ENCODE data around the gene WNT1. TPM values are rescaled to one million over a fixed set of nuclear protein-coding genes. Genes with fewer than 3 reads are reported as not detected.

The WNT1 gene
- 1 to 10 TPM in 1 of 2 experiments, under 1 TPM in 1; 0.81 to 1.1 TPM for total RNA-seq

- Mint-ChIP-seq H3K27me3 (ENCODE audit: low read depth) (peaks cover 68% of the 10 kb centered on the region), H3K36me3 (ENCODE audit: low read depth) (no peaks in the 10 kb centered on the region), H3K9me3 (ENCODE audit: insufficient read depth) (no peaks in the 10 kb centered on the region), H3K4me3 (peak within 1 kb of the TSS; percentile 76), H3K4me1 (ENCODE audit: low read depth) (peaks cover 53% of the 10 kb centered on the region), H3K27ac (peak within 1 kb of the TSS; percentile 39)
- peak; percentile 4 for ATAC-seq
- POLR2A ChIA-PET: interaction anchor here (0.9 to 1.3 kb wide), 4 partner anchors 10 to 53 kb away, joined by 3 to 4 read pairs (median 3); partner anchors contain the start of genes ARF3 and FKBP11
- CTCF ChIA-PET: interaction anchor here (0.6 to 5.9 kb wide), 22 partner anchors 9 to 164 kb away, joined by 3 to 77 read pairs (median 8); partner anchors contain the start of genes ARF3, DDN, DDX23 and FKBP11
- no peak for DNase-seq
Measured at GRCh38 chr12:48978291-48978740, at the start of gene WNT1. Gene WNT1, plus strand, starts transcription at chr12:48978322. Its CDS starts 329 bp downstream, at chr12:48978651.

DNA sequence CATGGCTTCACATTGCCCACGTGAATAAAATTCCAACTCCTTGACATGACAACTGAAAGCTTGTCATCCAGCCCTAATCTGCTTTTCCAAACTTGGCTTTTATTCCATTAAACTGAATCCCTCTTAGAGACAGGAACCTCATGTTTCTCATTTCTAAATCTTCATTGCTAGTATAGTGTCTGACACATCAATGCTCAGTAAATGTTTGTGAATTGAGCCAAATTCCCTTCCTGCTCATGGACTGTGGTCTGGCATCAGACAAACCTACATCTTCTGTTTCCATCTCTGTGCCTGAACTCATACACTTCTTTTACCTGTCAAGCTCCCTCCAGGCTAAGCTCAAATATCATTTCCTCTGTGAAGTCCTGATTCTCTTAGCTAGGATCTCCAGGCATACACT, 48.6 kb upstream of the WNT1 start:
- ATAC-seq (no peak), DNase-seq (no peak)
- POLR2A ChIA-PET: interaction anchor here (0.7 to 1.2 kb wide), 2 partner anchors 18 to 27 kb away, joined by 3 to 4 read pairs; partner anchors contain the start of gene ARF3
- no peaks in the 10 kb centered on the region for H3K9me3 Mint-ChIP-seq (ENCODE audit: insufficient read depth)
- no peak overlapping the region for H3K4me3 Mint-ChIP-seq
- H3K27ac Mint-ChIP-seq: no peak overlapping the region
- peaks cover 27% of the 10 kb centered on the region for H3K36me3 Mint-ChIP-seq (ENCODE audit: low read depth)
- H3K4me1 Mint-ChIP-seq (ENCODE audit: low read depth): peaks cover 32% of the 10 kb centered on the region
- CTCF ChIA-PET: interaction anchor here (1.0 to 11.3 kb wide), 4 partner anchors 23 to 77 kb away, joined by 3 to 106 read pairs (median 6); partner anchors contain the start of gene DDX23
- H3K27me3 Mint-ChIP-seq (ENCODE audit: low read depth): no peaks in the 10 kb centered on the region

DNA sequence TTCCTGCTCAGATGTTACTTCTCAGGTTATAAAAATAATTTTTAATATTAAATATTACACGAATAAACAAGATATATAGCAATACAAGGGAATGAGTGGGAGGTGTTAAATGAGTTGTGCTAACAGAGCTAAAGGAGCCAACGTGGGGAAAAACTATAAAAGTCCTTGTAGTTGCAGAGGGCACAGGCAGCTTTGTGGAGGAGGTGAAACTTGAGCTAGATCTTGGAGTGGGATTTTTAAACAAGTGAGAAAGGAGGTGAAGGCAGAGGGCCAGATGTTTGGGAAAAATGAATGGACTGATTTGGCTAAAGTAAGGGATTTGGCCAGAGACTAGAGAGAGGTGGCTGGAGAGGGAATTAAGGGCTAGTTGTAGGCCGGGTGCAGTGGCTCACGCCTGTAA, 47.6 kb upstream of the WNT1 start:
- H3K27ac Mint-ChIP-seq: no peak overlapping the region
- no peak overlapping the region for H3K4me3 Mint-ChIP-seq
- no peaks in the 10 kb centered on the region for H3K27me3 Mint-ChIP-seq (ENCODE audit: low read depth)
- no peak for DNase-seq
- H3K9me3 Mint-ChIP-seq (ENCODE audit: insufficient read depth): no peaks in the 10 kb centered on the region
- H3K4me1 Mint-ChIP-seq (ENCODE audit: low read depth): peaks cover 32% of the 10 kb centered on the region
- peaks cover 27% of the 10 kb centered on the region for H3K36me3 Mint-ChIP-seq (ENCODE audit: low read depth)
- ChIA-PET CTCF (interaction anchor here (1.5 to 11.3 kb wide), 2 partner anchors 26 to 78 kb away, joined by 6 to 106 read pairs; partner anchors contain the start of gene DDX23), POLR2A (no interaction called here)
- ATAC-seq: no peak

- POLR2A ChIA-PET: interaction anchor here (0.7 to 1.9 kb wide), 3 partner anchors 15 to 81 kb away, joined by 3 to 6 read pairs (median 4); partner anchors contain the start of gene DDX23
- ATAC-seq (no peak), DNase-seq (no peak)
- CTCF ChIA-PET: interaction anchor here (0.7 to 11.3 kb wide), 6 partner anchors 18 to 81 kb away, joined by 3 to 106 read pairs (median 4); partner anchors contain the start of genes DDX23 and WNT1
- H3K27ac Mint-ChIP-seq: peak overlapping the region; percentile 74
- H3K27me3 Mint-ChIP-seq (ENCODE audit: low read depth): no peaks in the 10 kb centered on the region
- no peaks in the 10 kb centered on the region for H3K9me3 Mint-ChIP-seq (ENCODE audit: insufficient read depth)
- peaks cover 34% of the 10 kb centered on the region for H3K36me3 Mint-ChIP-seq (ENCODE audit: low read depth)
- peaks cover 26% of the 10 kb centered on the region for H3K4me1 Mint-ChIP-seq (ENCODE audit: low read depth)
- H3K4me3 Mint-ChIP-seq: no peak overlapping the region
Measured at GRCh38 chr12:48932878-48933277, 45.2 kb upstream of the WNT1 start.

DNA sequence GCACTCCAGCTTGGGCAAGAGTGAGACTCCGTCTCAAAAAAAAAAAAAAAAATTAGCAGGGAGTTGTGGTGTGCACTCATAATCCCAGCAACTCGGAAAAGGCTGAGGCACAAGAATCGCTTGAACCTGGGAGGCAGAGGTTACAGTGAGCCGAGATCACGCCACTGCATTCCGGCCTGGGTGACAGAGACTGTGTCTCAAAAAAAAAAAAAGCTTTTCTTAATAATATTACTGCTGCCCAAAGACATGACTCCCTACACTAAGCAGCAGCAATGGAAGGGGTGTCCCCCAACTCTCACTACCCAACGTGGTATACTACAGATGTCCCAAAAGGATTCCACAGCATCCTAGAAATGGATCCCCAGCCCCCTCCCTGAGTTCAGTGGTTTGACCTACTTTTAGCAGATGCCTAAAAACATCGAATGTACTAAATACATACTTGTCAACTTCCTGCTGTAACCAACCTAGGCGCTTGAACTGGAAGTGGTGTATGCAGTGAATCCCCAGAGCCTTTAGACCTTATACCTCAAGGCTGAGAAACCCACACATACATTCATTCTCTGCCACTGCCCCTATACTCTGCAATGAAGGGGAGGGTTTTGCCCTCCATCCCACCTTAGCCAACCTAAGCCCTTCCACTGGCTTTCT, 44.3 kb upstream of the WNT1 start:
- H3K27me3 Mint-ChIP-seq (ENCODE audit: low read depth): no peaks in the 10 kb centered on the region
- peaks cover 37% of the 10 kb centered on the region for H3K36me3 Mint-ChIP-seq (ENCODE audit: low read depth)
- H3K9me3 Mint-ChIP-seq (ENCODE audit: insufficient read depth): no peaks in the 10 kb centered on the region
- peaks cover 26% of the 10 kb centered on the region for H3K4me1 Mint-ChIP-seq (ENCODE audit: low read depth)
- DNase-seq (peak; percentile 55), ATAC-seq (peak; percentile 81)
- no peak overlapping the region for H3K4me3 Mint-ChIP-seq
- H3K27ac Mint-ChIP-seq: peak overlapping the region; percentile 86
- ChIA-PET POLR2A (interaction anchor here (0.7 to 1.9 kb wide), 4 partner anchors 8 to 82 kb away, joined by 3 to 6 read pairs (median 4); partner anchors contain the start of genes DDX23 and FKBP11), CTCF (interaction anchor here (1.0 to 11.3 kb wide), 8 partner anchors 8 to 81 kb away, joined by 4 to 106 read pairs (median 7); partner anchors contain the start of genes DDX23, FKBP11, RND1 and WNT1)

- Mint-ChIP-seq H3K4me3 (no peak overlapping the region), H3K27me3 (ENCODE audit: low read depth) (no peaks in the 10 kb centered on the region), H3K27ac (peak overlapping the region; percentile 86), H3K9me3 (ENCODE audit: insufficient read depth) (no peaks in the 10 kb centered on the region), H3K36me3 (ENCODE audit: low read depth) (peaks cover 41% of the 10 kb centered on the region), H3K4me1 (ENCODE audit: low read depth) (peaks cover 26% of the 10 kb centered on the region)
- ChIA-PET CTCF (interaction anchor here (0.8 to 11.3 kb wide), 10 partner anchors 9 to 82 kb away, joined by 3 to 106 read pairs (median 7); partner anchors contain the start of genes DDX23, FKBP11, RND1 and WNT1), POLR2A (interaction anchor here (1.1 to 1.9 kb wide), 3 partner anchors 9 to 82 kb away, joined by 3 to 6 read pairs (median 5); partner anchors contain the start of genes DDX23 and FKBP11)
- no peak for ATAC-seq
- no peak for DNase-seq
Measured at GRCh38 chr12:48934312-48934706, 43.8 kb upstream of the WNT1 start.

DNA sequence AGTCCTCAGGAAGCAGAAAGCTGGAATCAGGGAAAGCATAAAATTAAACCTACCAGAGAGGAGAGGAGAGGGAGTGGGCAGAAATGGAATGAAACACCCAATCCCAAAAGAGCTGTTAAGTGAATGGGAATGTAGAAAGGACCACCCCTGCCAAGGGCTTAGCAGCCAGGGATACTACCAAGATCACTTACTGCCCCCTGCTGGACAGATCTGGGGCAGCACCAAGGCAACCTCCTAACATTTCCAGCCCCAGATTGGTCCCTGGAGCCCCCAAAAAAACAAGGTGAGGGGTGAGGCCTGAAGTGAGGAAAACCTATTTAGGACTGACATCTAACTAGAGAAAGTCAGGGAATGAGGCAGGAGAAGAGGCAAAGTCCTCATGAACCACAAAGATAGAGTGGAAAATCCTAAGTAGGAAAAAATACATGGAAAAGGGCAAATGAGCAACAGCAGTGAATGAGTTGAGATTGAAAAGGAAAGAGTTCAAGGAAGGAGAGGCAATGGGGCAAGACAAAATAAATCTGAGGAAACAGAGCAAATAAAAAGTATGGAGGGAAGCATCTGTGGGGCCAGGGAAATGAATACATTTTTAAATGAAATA, 41.6 kb upstream of the WNT1 start:
- H3K27me3 Mint-ChIP-seq (ENCODE audit: low read depth): no peaks in the 10 kb centered on the region
- no peak overlapping the region for H3K4me3 Mint-ChIP-seq
- no peaks in the 10 kb centered on the region for H3K9me3 Mint-ChIP-seq (ENCODE audit: insufficient read depth)
- peaks cover 26% of the 10 kb centered on the region for H3K4me1 Mint-ChIP-seq (ENCODE audit: low read depth)
- DNase-seq: peak; percentile 88
- POLR2A ChIA-PET: interaction anchor here (0.9 to 1.4 kb wide), 3 partner anchors 11 to 12 kb away, joined by 3 to 4 read pairs (median 3); no protein-coding TSS in a partner anchor
- ATAC-seq: peak; percentile 60
- H3K27ac Mint-ChIP-seq: no peak overlapping the region
- CTCF ChIA-PET: interaction anchor here (0.6 to 11.3 kb wide), 21 partner anchors 9 to 121 kb away, joined by 3 to 106 read pairs (median 4); partner anchors contain the start of genes DDN, DDX23, FKBP11 and RND1
- H3K36me3 Mint-ChIP-seq (ENCODE audit: low read depth): peaks cover 33% of the 10 kb centered on the region

- Mint-ChIP-seq H3K27ac (no peak overlapping the region), H3K36me3 (ENCODE audit: low read depth) (peaks cover 33% of the 10 kb centered on the region), H3K9me3 (ENCODE audit: insufficient read depth) (no peaks in the 10 kb centered on the region), H3K4me3 (no peak overlapping the region), H3K27me3 (ENCODE audit: low read depth) (no peaks in the 10 kb centered on the region), H3K4me1 (ENCODE audit: low read depth) (peaks cover 28% of the 10 kb centered on the region)
- DNase-seq: no peak
- ChIA-PET CTCF (interaction anchor here (0.9 to 11.3 kb wide), 10 partner anchors 8 to 85 kb away, joined by 3 to 106 read pairs (median 8); partner anchors contain the start of genes ARF3, DDX23 and FKBP11), POLR2A (no interaction called here)
- no peak for ATAC-seq
Measured at GRCh38 chr12:48937170-48937569, 41.0 kb upstream of the WNT1 start.

GRCh38 chr12:48938805-48939204, 39.3 kb upstream of the WNT1 start:
- POLR2A ChIA-PET: interaction anchor here (0.7 kb wide), 1 partner anchor 87 kb away, joined by 4 read pairs; the partner anchor contains the start of gene DDX23
- Mint-ChIP-seq H3K9me3 (ENCODE audit: insufficient read depth) (no peaks in the 10 kb centered on the region), H3K27me3 (ENCODE audit: low read depth) (no peaks in the 10 kb centered on the region), H3K4me1 (ENCODE audit: low read depth) (peaks cover 18% of the 10 kb centered on the region), H3K27ac (no peak overlapping the region), H3K4me3 (no peak overlapping the region), H3K36me3 (ENCODE audit: low read depth) (peaks cover 24% of the 10 kb centered on the region)
- CTCF ChIA-PET: interaction anchor here (1.0 to 11.3 kb wide), 7 partner anchors 14 to 86 kb away, joined by 3 to 106 read pairs (median 4); partner anchors contain the start of genes ARF3, DDX23 and FKBP11
- ATAC-seq: no peak
- DNase-seq: no peak

- POLR2A ChIA-PET: no interaction called here
- no peak overlapping the region for H3K27ac Mint-ChIP-seq
- H3K36me3 Mint-ChIP-seq (ENCODE audit: low read depth): peaks cover 22% of the 10 kb centered on the region
Measured at GRCh38 chr12:48940181-48940580, 37.9 kb upstream of the WNT1 start.

DNA sequence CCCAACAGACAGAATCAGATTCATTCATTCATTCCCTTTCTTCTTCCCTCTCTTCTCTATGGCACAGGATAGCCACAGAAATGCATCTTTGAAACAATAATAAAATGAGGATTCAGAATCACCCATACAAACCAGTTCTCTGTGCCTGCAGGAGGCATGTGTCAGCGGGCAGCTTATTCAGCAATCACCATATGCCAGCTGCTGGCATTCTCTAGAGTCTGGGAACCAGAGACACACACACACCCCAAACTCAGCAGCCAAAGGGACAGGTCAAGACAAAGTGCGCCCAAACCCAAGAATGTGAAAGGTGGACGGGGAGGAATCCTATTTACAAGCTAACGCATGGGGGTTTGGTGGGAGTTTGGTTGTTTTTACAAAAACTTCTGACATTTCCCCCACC, 34.9 kb upstream of the WNT1 start:
- Mint-ChIP-seq H3K4me3 (no peak overlapping the region), H3K4me1 (ENCODE audit: low read depth) (peaks cover 11% of the 10 kb centered on the region), H3K27ac (no peak overlapping the region), H3K27me3 (ENCODE audit: low read depth) (no peaks in the 10 kb centered on the region), H3K36me3 (ENCODE audit: low read depth) (peaks cover 15% of the 10 kb centered on the region), H3K9me3 (ENCODE audit: insufficient read depth) (no peaks in the 10 kb centered on the region)
- ChIA-PET CTCF (interaction anchor here (0.8 to 4.6 kb wide), 3 partner anchors 9 to 90 kb away, joined by 3 to 12 read pairs (median 12); partner anchors contain the start of gene DDX23), POLR2A (no interaction called here)
- DNase-seq (no peak), ATAC-seq (no peak)

More at GRCh38 chr12:48940181-48940580, 37.9 kb upstream of the WNT1 start:
- ATAC-seq (no peak), DNase-seq (no peak)
- Mint-ChIP-seq H3K4me3 (no peak overlapping the region), H3K9me3 (ENCODE audit: insufficient read depth) (no peaks in the 10 kb centered on the region), H3K27me3 (ENCODE audit: low read depth) (no peaks in the 10 kb centered on the region), H3K4me1 (ENCODE audit: low read depth) (peaks cover 11% of the 10 kb centered on the region)
- CTCF ChIA-PET: interaction anchor here (1.0 to 11.3 kb wide), 8 partner anchors 13 to 88 kb away, joined by 3 to 106 read pairs (median 6); partner anchors contain the start of genes ARF3, DDX23 and FKBP11
